Lower leg skin (tissue), 3 donors: ENCODE data around the gene ITGB8.

Experiments used
- CTCF ChIP-seq, 3 donors: fragments of 450-650 bp; IDR thresholded peaks; one replicate each; pipeline ENCODE4 v1.5.1; 2016; ENCODE audit warnings: antibody characterized with exemption in 3 of 3, mild to moderate bottlenecking in 3 of 3, moderate library complexity in 2 of 3
- POLR2A ChIP-seq, 2 donors: fragments of 450-650 bp; IDR thresholded peaks; one replicate each; pipeline ENCODE4 v1.6.1; 2016 to 2017; ENCODE audit warnings: antibody characterized with exemption in 2 of 2, mild to moderate bottlenecking in 1 of 2, moderate library complexity in 1 of 2

- TF ChIP-seq CTCF (IDR thresholded peaks at IDR 0.05) (no peak), POLR2A (IDR thresholded peaks at IDR 0.05) (no peak)
Observed at GRCh38 chr7:20459419-20459818, 128.7 kb downstream of the ITGB8 start.
